HG03460 (cell line): ENCODE results near the gene HSPB7.
"Not testable (repeated sequence)": the region's sequence is repeated elsewhere in the genome, so short reads cannot be mapped to it uniquely, and the experiment has no call there.

Experiments used
- ATAC-seq: cut with Tn5 transposase; IDR thresholded peaks from one replicate; pipeline ENCODE4 v1.9.1; 2021; ENCODE audit not compliant: unreplicated experiment

The HSPB7 gene

GRCh38 chr1:16009030-16009460 lies 8.8 kb downstream of the HSPB7 start:
- ATAC-seq, result no peak

- no peak for ATAC-seq
These were observed 10.0 kb downstream of the HSPB7 start for GRCh38 chr1:16007671-16008341.

GRCh38 chr1:16006552-16007485 lies 11.0 kb downstream of the HSPB7 start:
- no peak for ATAC-seq

GRCh38 chr1:16006010-16006409 lies 11.8 kb downstream of the HSPB7 start:
- no peak for ATAC-seq

- ATAC-seq, result no peak
These were observed 12.2 kb downstream of the HSPB7 start for GRCh38 chr1:16005597-16005996.

- ATAC-seq, result not testable (repeated sequence)
These were observed 16.6 kb downstream of the HSPB7 start for GRCh38 chr1:16001274-16001673.

- ATAC-seq, result no peak
These were observed 18.9 kb downstream of the HSPB7 start for GRCh38 chr1:15998929-15999328.

- no peak for ATAC-seq
These were observed 20.1 kb downstream of the HSPB7 start for GRCh38 chr1:15997637-15998280.

- no peak for ATAC-seq
These were observed 20.7 kb downstream of the HSPB7 start for GRCh38 chr1:15997076-15997585.

- ATAC-seq, result no peak
These were observed 23.1 kb downstream of the HSPB7 start for GRCh38 chr1:15994590-15995351.

GRCh38 chr1:15994081-15994480 lies 23.8 kb downstream of the HSPB7 start:
- ATAC-seq, result no peak

GRCh38 chr1:15993666-15994065 lies 24.2 kb downstream of the HSPB7 start:
- ATAC-seq, result no peak

GRCh38 chr1:15992582-15993500 lies 25.0 kb downstream of the HSPB7 start:
- ATAC-seq, result no peak

GRCh38 chr1:15992187-15992553 lies 25.7 kb downstream of the HSPB7 start:
- ATAC-seq, result no peak

- no peak for ATAC-seq
These were observed 26.2 kb downstream of the HSPB7 start for GRCh38 chr1:15991427-15992186.

GRCh38 chr1:15989776-15990175 lies 28.1 kb downstream of the HSPB7 start:
- ATAC-seq, result no peak

- ATAC-seq, result no peak
These were observed 28.7 kb downstream of the HSPB7 start for GRCh38 chr1:15988856-15989736.
